Colonic mucosa (tissue), 4 donors: ENCODE data around the gene CASQ2. TPM values are rescaled to one million over a fixed set of nuclear protein-coding genes. Genes with fewer than 3 reads are reported as not detected.

ENCODE experiments used
- DNase-seq: peaks from one replicate; pipeline ENCODE4 v3.0.0-alpha.2; 2020
- H3K27ac ChIP-seq: fragments of 200-600 bp; one replicate; pipeline ENCODE4 v1.8.0; 2021
- H3K27me3 ChIP-seq: fragments of 200-600 bp; one replicate; pipeline ENCODE4 v1.8.0; 2021
- H3K36me3 ChIP-seq: fragments of 200-600 bp; one replicate; pipeline ENCODE4 v1.8.0; 2021
- H3K4me1 ChIP-seq: fragments of 200-600 bp; one replicate; pipeline ENCODE4 v1.8.0; 2021; ENCODE audit warnings: mild to moderate bottlenecking
- H3K4me3 ChIP-seq: fragments of 200-600 bp; one replicate; pipeline ENCODE4 v1.8.0; 2021
- H3K9ac ChIP-seq, 2 donors: one replicate each; pipeline ENCODE4 v1.7.0; 2013; ENCODE audit warnings: control low read depth in 2 of 2, low read depth in 2 of 2, low read length in 2 of 2
- H3K9me3 ChIP-seq: fragments of 200-600 bp; one replicate; pipeline ENCODE4 v1.8.0; 2021
- intact Hi-C: fragments of 100-400 bp; cut with DNase I; formaldehyde crosslinking; loops from one replicate; pipeline ENCODE4 v1.14.1; 2022
- total RNA-seq, 2 donors: library from RNA; stranded (reverse); fragmentation: NEBNext Ultra II Directional in 1 of 2; extraction: Animal tissue kit (Norgen Biotek cat#: 25700) in 1 of 2; gene quantifications; one replicate each; pipeline ENCODE4 v1.2.1, GENCODE V29; 2021
- TF ChIP-seq, protein P1 (sequence below): fragments of 200-600 bp; IDR thresholded peaks from one replicate; pipeline ENCODE4 v1.8.0; 2022; ENCODE audit warnings: antibody characterized with exemption, mild to moderate bottlenecking
- donor health status: healthy.
- donor health status: DM: no; HTN: no; CAD: no.
- donor health status: DM: no; HTN: no; CAD: no.

The CASQ2 gene
- total RNA-seq, 2 donors from 2014 or later, result 0.22 to 10.5 TPM

GRCh38 chr1:115652236-115652788 lies 116.2 kb downstream of the CASQ2 start:
- Histone ChIP-seq H3K27ac (no peak overlapping the region), H3K27me3 (no peaks in the 10 kb centered on the region), H3K36me3 (no peaks in the 10 kb centered on the region), H3K4me1 (peaks cover 14% of the 10 kb centered on the region), H3K4me3 (no peak overlapping the region), H3K9me3 (no peaks in the 10 kb centered on the region), H3K9ac (no peak overlapping the region)
- DNase-seq, result no peak
- intact Hi-C loops, result no loop called here
- TF ChIP-seq, protein P1, sequence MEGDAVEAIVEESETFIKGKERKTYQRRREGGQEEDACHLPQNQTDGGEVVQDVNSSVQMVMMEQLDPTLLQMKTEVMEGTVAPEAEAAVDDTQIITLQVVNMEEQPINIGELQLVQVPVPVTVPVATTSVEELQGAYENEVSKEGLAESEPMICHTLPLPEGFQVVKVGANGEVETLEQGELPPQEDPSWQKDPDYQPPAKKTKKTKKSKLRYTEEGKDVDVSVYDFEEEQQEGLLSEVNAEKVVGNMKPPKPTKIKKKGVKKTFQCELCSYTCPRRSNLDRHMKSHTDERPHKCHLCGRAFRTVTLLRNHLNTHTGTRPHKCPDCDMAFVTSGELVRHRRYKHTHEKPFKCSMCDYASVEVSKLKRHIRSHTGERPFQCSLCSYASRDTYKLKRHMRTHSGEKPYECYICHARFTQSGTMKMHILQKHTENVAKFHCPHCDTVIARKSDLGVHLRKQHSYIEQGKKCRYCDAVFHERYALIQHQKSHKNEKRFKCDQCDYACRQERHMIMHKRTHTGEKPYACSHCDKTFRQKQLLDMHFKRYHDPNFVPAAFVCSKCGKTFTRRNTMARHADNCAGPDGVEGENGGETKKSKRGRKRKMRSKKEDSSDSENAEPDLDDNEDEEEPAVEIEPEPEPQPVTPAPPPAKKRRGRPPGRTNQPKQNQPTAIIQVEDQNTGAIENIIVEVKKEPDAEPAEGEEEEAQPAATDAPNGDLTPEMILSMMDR, result no peak

GRCh38 chr1:115651391-115651790 lies 117.1 kb downstream of the CASQ2 start:
- Histone ChIP-seq H3K4me1 (peaks cover 21% of the 10 kb centered on the region), H3K9ac (no peak overlapping the region), H3K36me3 (no peaks in the 10 kb centered on the region), H3K27me3 (no peaks in the 10 kb centered on the region), H3K4me3 (no peak overlapping the region), H3K27ac (peak overlapping the region; percentile 10), H3K9me3 (no peaks in the 10 kb centered on the region)
- TF ChIP-seq, protein P1, result no peak
- intact Hi-C loops, result no loop called here
- DNase-seq, result no peak

GRCh38 chr1:115650961-115651360 lies 117.6 kb downstream of the CASQ2 start:
- Histone ChIP-seq H3K36me3 (no peaks in the 10 kb centered on the region), H3K9ac (no peak overlapping the region), H3K4me1 (peaks cover 21% of the 10 kb centered on the region), H3K27me3 (no peaks in the 10 kb centered on the region), H3K9me3 (no peaks in the 10 kb centered on the region), H3K4me3 (no peak overlapping the region), H3K27ac (peak overlapping the region; percentile 10)
- TF ChIP-seq, protein P1, result no peak
- DNase-seq, result peak; percentile 64
- intact Hi-C loops, result no loop called here

Other genes with a start within 250 kb of the CASQ2 start
- gene VANGL1, start 126.7 kb downstream of the CASQ2 start, total RNA-seq, result 10 to 100 TPM; 14.7 to 23.8 TPM
- gene NHLH2, start 72.4 kb upstream of the CASQ2 start, total RNA-seq, result not detected
- gene SLC22A15, start 207.8 kb upstream of the CASQ2 start, total RNA-seq, result 1 to 10 TPM; 1.1 to 1.2 TPM